HEK293 (cell line): ENCODE results near the gene HECTD4.

Experiments used
- CTCF ChIA-PET: fragments of 350-600 bp; formaldehyde crosslinking; extraction: SDS; loops from one replicate; lab custom pipeline; 2021; ENCODE audit warnings: antibody characterized with exemption; lab: Yijun Ruan, JAX
- POLR2A ChIA-PET: fragments of 300-600 bp; formaldehyde crosslinking; extraction: SDS; loops from one replicate; lab custom pipeline; 2020; ENCODE audit warnings: antibody characterized with exemption, inconsistent platforms; lab: Yijun Ruan, JAX
- H3K27ac ChIP-seq: fragments of 200-500 bp; sonication (Bioruptor generic); 2 replicates; pipeline ENCODE4 v1.5.1; 2014; ENCODE audit warnings: low read depth, low read length, control low read depth, inconsistent platforms; ENCODE audit errors: extremely low read depth
- H3K36me3 ChIP-seq, 2 experiments: fragments of 200-500 bp in 1 of 2; sonication (Bioruptor generic) in 1 of 2; 1 replicate in 1 of 2; 2 replicates in 1 of 2; pipeline ENCODE4 v1.5.1; 2014 to 2017; ENCODE audit warnings: inconsistent platforms in 2 of 2, low read length in 2 of 2; ENCODE audit not compliant: control insufficient read depth in 2 of 2, insufficient read depth in 1 of 2
- H3K4me1 ChIP-seq: fragments of 200-500 bp; sonication (Bioruptor generic); 2 replicates; pipeline ENCODE4 v1.5.1; 2014; ENCODE audit warnings: mild to moderate bottlenecking, low read length, inconsistent platforms; ENCODE audit not compliant: control insufficient read depth, insufficient read depth
- H3K4me3 ChIP-seq: 2 replicates; pipeline ENCODE4 v1.5.1; 2011; ENCODE audit warnings: low read depth, mild to moderate bottlenecking, control low read depth, low read length, moderate library complexity
- H3K9me3 ChIP-seq: fragments of 200-500 bp; sonication (Bioruptor generic); 2 replicates; pipeline ENCODE4 v1.5.1; 2014; ENCODE audit warnings: low read depth, low read length, inconsistent platforms; ENCODE audit not compliant: control insufficient read depth, insufficient read depth
- EGR2 ChIP-seq: fragments of 450-650 bp; formaldehyde crosslinking; IDR thresholded peaks from 2 replicates; pipeline ENCODE4 v1.5.1; 2016; ENCODE audit warnings: low read depth, missing biosample characterization, missing genetic modification characterization
- GFI1B ChIP-seq: fragments of 450-650 bp; formaldehyde crosslinking; IDR thresholded peaks from 2 replicates; pipeline ENCODE4 v1.5.1; 2016; ENCODE audit warnings: missing biosample characterization, missing genetic modification characterization
- PRDM1 ChIP-seq: fragments of 450-650 bp; formaldehyde crosslinking; IDR thresholded peaks from 2 replicates; pipeline ENCODE4; 2016; ENCODE audit warnings: missing biosample characterization, missing genetic modification characterization
- SCRT2 ChIP-seq: fragments of 450-650 bp; formaldehyde crosslinking; IDR thresholded peaks from 2 replicates; pipeline ENCODE4 v1.5.1; 2016; ENCODE audit warnings: missing biosample characterization, missing genetic modification characterization
- TRIM28 ChIP-seq: IDR thresholded peaks from 2 replicates; pipeline ENCODE4 v1.6.1; 2011; ENCODE audit warnings: low read length, control low read depth, borderline replicate concordance
- ZBTB17 ChIP-seq: fragments of 450-650 bp; formaldehyde crosslinking; IDR thresholded peaks from 2 replicates; pipeline ENCODE4 v1.5.1; 2016; ENCODE audit warnings: missing biosample characterization, missing genetic modification characterization
- ZFP41 ChIP-seq: fragments of 450-650 bp; formaldehyde crosslinking; IDR thresholded peaks from 2 replicates; pipeline ENCODE4 v1.5.1; 2016; ENCODE audit warnings: missing biosample characterization, missing genetic modification characterization, borderline replicate concordance
- ZNF10 ChIP-seq: fragments of 450-650 bp; formaldehyde crosslinking; IDR thresholded peaks from 2 replicates; pipeline ENCODE4 v1.5.1; 2017; ENCODE audit warnings: missing biosample characterization, missing genetic modification characterization
- ZNF530 ChIP-seq: fragments of 450-650 bp; formaldehyde crosslinking; IDR thresholded peaks from 2 replicates; pipeline ENCODE4 v1.5.1; 2016; ENCODE audit warnings: low read depth, missing biosample characterization, missing genetic modification characterization
- ZNF548 ChIP-seq: fragments of 450-650 bp; formaldehyde crosslinking; IDR thresholded peaks from 2 replicates; pipeline ENCODE4 v1.5.1; 2016; ENCODE audit warnings: missing biosample characterization, missing genetic modification characterization
- ZNF610 ChIP-seq: fragments of 450-650 bp; formaldehyde crosslinking; IDR thresholded peaks from 2 replicates; pipeline ENCODE4 v1.5.1; 2016; ENCODE audit warnings: missing biosample characterization, missing genetic modification characterization, borderline replicate concordance
- ZNF654 ChIP-seq: fragments of 450-650 bp; formaldehyde crosslinking; IDR thresholded peaks from 2 replicates; pipeline ENCODE4 v1.5.1; 2016; ENCODE audit warnings: low read depth, missing biosample characterization, missing genetic modification characterization
- ZNF76 ChIP-seq: fragments of 450-650 bp; formaldehyde crosslinking; IDR thresholded peaks from 2 replicates; pipeline ENCODE4; 2016; ENCODE audit warnings: low read depth, missing biosample characterization, missing genetic modification characterization, borderline replicate concordance
- ZSCAN23 ChIP-seq: fragments of 450-650 bp; formaldehyde crosslinking; IDR thresholded peaks from 2 replicates; pipeline ENCODE4 v1.5.1; 2016; ENCODE audit warnings: missing biosample characterization, missing genetic modification characterization
- TF ChIP-seq, protein P1 (sequence below): fragments of 450-650 bp; formaldehyde crosslinking; IDR thresholded peaks from 2 replicates; pipeline ENCODE4 v1.5.1; 2017; ENCODE audit warnings: missing biosample characterization, missing genetic modification characterization
- TF ChIP-seq, protein P2 (sequence below): fragments of 450-650 bp; formaldehyde crosslinking; IDR thresholded peaks from 2 replicates; pipeline ENCODE4 v1.5.1; 2016; ENCODE audit warnings: missing biosample characterization, missing genetic modification characterization
- TF ChIP-seq, protein P3 (sequence below): fragments of 450-650 bp; formaldehyde crosslinking; IDR thresholded peaks from 2 replicates; pipeline ENCODE4 v1.5.1; 2016; ENCODE audit warnings: missing biosample characterization, missing genetic modification characterization

HECTD4 gene

DNA sequence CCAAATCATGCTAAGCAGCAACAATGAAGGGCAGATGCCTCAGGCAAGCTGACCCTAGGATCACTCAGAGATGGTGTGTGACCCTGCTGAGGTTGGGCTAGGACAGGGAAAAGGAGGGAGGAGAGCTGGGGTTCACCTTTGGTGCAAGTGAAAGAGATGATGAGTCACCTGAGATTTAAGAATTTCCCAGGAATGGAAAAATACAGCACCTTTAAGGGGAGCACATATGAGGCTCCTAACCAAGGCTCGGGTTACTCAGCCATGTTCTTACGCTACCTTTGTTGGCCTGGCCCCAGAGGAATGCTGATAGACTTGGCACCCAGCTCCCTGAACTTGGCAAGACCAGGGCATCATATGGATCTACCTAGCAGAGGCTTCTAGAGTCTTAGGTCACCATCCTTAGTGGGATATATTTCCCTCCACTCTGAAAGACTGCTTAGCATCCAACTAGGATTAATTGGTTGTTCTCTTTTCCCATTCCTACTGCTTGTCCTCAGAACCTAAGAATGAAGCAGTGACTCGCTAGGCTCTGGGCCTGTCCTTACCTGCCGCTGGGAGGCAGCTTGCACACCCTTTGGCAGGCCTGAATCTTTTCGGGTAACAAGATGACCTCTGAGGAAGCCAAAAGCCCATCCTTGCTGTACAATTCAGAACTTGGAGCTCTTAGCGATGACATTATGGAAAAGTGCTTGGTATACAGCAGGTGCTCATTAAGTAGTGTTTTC is 269.7 kb downstream of the HECTD4 start:
- CTCF ChIA-PET = interaction anchor here (0.6 to 1.2 kb wide), 6 partner anchors 11 to 425 kb away, joined by 3 to 6 read pairs (median 4); no protein-coding TSS in a partner anchor
- H3K36me3 ChIP-seq = no peaks in the 10 kb centered on the region
- POLR2A ChIA-PET = interaction anchor here (0.5 to 2.0 kb wide), 3 partner anchors 13 to 91 kb away, joined by 6 to 14 read pairs (median 13); partner anchors contain the start of gene TRAFD1
- H3K4me3 ChIP-seq = no peak overlapping the region
- no peaks in the 10 kb centered on the region for H3K9me3 ChIP-seq
- H3K4me1 ChIP-seq = peaks cover 10% of the 10 kb centered on the region
- no peak overlapping the region for H3K27ac ChIP-seq
- TF ChIP-seq ZSCAN23 (tag by site-specific recombination) (no peak), PRDM1 (tag by site-specific recombination) (peak; percentile 52; the same call in 1 of the 2 replicates), ZNF10 (tag by site-specific recombination) (peak; percentile 6; the same call in 1 of the 2 replicates), ZBTB17 (tag by site-specific recombination) (no peak), SCRT2 (tag by site-specific recombination) (no peak), ZNF76 (tag by site-specific recombination) (no peak), GFI1B (tag by site-specific recombination) (no peak), EGR2 (tag by site-specific recombination) (no peak)
- TF ChIP-seq, protein P1, sequence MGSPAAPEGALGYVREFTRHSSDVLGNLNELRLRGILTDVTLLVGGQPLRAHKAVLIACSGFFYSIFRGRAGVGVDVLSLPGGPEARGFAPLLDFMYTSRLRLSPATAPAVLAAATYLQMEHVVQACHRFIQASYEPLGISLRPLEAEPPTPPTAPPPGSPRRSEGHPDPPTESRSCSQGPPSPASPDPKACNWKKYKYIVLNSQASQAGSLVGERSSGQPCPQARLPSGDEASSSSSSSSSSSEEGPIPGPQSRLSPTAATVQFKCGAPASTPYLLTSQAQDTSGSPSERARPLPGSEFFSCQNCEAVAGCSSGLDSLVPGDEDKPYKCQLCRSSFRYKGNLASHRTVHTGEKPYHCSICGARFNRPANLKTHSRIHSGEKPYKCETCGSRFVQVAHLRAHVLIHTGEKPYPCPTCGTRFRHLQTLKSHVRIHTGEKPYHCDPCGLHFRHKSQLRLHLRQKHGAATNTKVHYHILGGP = no peak
- TF ChIP-seq, protein P2, sequence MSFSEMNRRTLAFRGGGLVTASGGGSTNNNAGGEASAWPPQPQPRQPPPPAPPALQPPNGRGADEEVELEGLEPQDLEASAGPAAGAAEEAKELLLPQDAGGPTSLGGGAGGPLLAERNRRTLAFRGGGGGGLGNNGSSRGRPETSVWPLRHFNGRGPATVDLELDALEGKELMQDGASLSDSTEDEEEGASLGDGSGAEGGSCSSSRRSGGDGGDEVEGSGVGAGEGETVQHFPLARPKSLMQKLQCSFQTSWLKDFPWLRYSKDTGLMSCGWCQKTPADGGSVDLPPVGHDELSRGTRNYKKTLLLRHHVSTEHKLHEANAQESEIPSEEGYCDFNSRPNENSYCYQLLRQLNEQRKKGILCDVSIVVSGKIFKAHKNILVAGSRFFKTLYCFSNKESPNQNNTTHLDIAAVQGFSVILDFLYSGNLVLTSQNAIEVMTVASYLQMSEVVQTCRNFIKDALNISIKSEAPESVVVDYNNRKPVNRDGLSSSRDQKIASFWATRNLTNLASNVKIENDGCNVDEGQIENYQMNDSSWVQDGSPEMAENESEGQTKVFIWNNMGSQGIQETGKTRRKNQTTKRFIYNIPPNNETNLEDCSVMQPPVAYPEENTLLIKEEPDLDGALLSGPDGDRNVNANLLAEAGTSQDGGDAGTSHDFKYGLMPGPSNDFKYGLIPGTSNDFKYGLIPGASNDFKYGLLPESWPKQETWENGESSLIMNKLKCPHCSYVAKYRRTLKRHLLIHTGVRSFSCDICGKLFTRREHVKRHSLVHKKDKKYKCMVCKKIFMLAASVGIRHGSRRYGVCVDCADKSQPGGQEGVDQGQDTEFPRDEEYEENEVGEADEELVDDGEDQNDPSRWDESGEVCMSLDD (tag by site-specific recombination) = no peak

DNA sequence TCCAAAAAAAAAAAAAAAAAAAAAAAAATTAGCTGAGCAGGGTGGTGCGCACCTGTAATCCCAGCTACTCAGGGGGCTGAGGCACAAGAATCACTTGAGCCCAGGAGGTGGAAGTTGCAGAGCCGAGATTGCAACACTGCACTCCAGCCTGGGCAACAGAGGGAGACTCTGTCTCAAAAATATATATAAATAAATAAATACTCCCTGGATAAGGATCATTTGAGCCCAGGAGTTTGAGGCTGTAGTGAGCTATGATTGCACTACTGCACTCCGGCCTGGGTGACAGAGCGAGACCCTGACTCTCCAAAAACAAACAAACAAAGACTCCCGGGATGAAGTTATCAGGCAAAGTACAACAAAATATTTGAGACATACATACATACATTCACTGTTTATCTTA is 270.3 kb downstream of the HECTD4 start:
- POLR2A ChIA-PET = interaction anchor here (0.5 to 2.0 kb wide), 4 partner anchors 14 to 1803 kb away, joined by 4 to 14 read pairs (median 10); partner anchors contain the start of gene TRAFD1
- no peak overlapping the region for H3K4me3 ChIP-seq
- CTCF ChIA-PET = interaction anchor here (0.6 to 1.2 kb wide), 7 partner anchors 12 to 425 kb away, joined by 3 to 6 read pairs (median 3); no protein-coding TSS in a partner anchor
- TF ChIP-seq ZNF654 (tag by site-specific recombination) (peak; percentile 34), TRIM28 (no peak), ZFP41 (tag by site-specific recombination) (no peak), ZNF530 (tag by site-specific recombination) (no peak), ZNF548 (no peak), ZNF610 (tag by site-specific recombination) (no peak)
- TF ChIP-seq, protein P3, sequence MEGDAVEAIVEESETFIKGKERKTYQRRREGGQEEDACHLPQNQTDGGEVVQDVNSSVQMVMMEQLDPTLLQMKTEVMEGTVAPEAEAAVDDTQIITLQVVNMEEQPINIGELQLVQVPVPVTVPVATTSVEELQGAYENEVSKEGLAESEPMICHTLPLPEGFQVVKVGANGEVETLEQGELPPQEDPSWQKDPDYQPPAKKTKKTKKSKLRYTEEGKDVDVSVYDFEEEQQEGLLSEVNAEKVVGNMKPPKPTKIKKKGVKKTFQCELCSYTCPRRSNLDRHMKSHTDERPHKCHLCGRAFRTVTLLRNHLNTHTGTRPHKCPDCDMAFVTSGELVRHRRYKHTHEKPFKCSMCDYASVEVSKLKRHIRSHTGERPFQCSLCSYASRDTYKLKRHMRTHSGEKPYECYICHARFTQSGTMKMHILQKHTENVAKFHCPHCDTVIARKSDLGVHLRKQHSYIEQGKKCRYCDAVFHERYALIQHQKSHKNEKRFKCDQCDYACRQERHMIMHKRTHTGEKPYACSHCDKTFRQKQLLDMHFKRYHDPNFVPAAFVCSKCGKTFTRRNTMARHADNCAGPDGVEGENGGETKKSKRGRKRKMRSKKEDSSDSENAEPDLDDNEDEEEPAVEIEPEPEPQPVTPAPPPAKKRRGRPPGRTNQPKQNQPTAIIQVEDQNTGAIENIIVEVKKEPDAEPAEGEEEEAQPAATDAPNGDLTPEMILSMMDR (tag by site-specific recombination) = peak; percentile 47; the same call in 1 of the 2 replicates
- no peaks in the 10 kb centered on the region for H3K9me3 ChIP-seq
- no peak overlapping the region for H3K27ac ChIP-seq
- H3K4me1 ChIP-seq = peaks cover 10% of the 10 kb centered on the region
- H3K36me3 ChIP-seq = no peaks in the 10 kb centered on the region; a peak in 1 of 3 replicates
